NCI-H1694 (cell line): ENCODE measurements around the gene MAP7D1.
A peak's percentile ranks its signal among the peaks of the same experiment; 100 is the strongest.
"Not testable (repeated sequence)": the region's sequence is repeated elsewhere in the genome, so short reads cannot be mapped to it uniquely, and the experiment has no call there.

Experiments used
- DNase-seq: peaks from one replicate; lab custom pipeline; 2025; lab: John Stamatoyannopoulos, UW

MAP7D1 gene

GRCh38 chr1:36168514-36168913, 12.6 kb downstream of the MAP7D1 start:
- DNase-seq: no peak

- no peak for DNase-seq
Observed at GRCh38 chr1:36170643-36171412, 14.9 kb downstream of the MAP7D1 start.

- DNase-seq: no peak
Observed at GRCh38 chr1:36172017-36172747, 16.2 kb downstream of the MAP7D1 start.

- DNase-seq: no peak
Observed at GRCh38 chr1:36172983-36173382, 17.0 kb downstream of the MAP7D1 start.

GRCh38 chr1:36174713-36175112, 18.8 kb downstream of the MAP7D1 start:
- DNase-seq: no peak

GRCh38 chr1:36175137-36176095, 19.5 kb downstream of the MAP7D1 start:
- DNase-seq: no peak

GRCh38 chr1:36176106-36176949, 20.4 kb downstream of the MAP7D1 start:
- DNase-seq: no peak

GRCh38 chr1:36177589-36178431, 21.9 kb downstream of the MAP7D1 start:
- DNase-seq: no peak

- DNase-seq: no peak
Observed at GRCh38 chr1:36178471-36179219, 22.7 kb downstream of the MAP7D1 start.

- DNase-seq: no peak
Observed at GRCh38 chr1:36179220-36179600, 23.2 kb downstream of the MAP7D1 start.

GRCh38 chr1:36182734-36183133, 26.8 kb downstream of the MAP7D1 start:
- no peak for DNase-seq

- DNase-seq: no peak
Observed at GRCh38 chr1:36183309-36183856, 27.4 kb downstream of the MAP7D1 start.

- peak; percentile 69 for DNase-seq
Observed at GRCh38 chr1:36187800-36188593, 32.0 kb downstream of the MAP7D1 start.

- DNase-seq: not testable (repeated sequence)
Observed at GRCh38 chr1:36196805-36197204, 40.8 kb downstream of the MAP7D1 start.

GRCh38 chr1:36198641-36199040, 42.7 kb downstream of the MAP7D1 start:
- no peak for DNase-seq

- no peak for DNase-seq
Observed at GRCh38 chr1:36199934-36200741, 44.2 kb downstream of the MAP7D1 start.

GRCh38 chr1:36203027-36203553, 47.1 kb downstream of the MAP7D1 start:
- no peak for DNase-seq
